ENCODE results near the gene IGF2.

IGF2 gene

GRCh38 chr11:2137202-2138067 is 1.8 kb downstream of the IGF2 start:
- Histone ChIP-seq H3K9me3 (no peaks in the 10 kb centered on the region), H3K27me3 (peaks cover 0 to 97% of the 10 kb centered on the region in 2 donors), H3K4me3 (peak overlapping the region; percentile 37 to 41), H3K36me3 (no peaks in the 10 kb centered on the region), H3K27ac (no peak overlapping the region), H3K4me1 (peaks cover 0 to 42% (median 23%) of the 10 kb centered on the region in 4 donors)
- TF ChIP-seq, protein P1, sequence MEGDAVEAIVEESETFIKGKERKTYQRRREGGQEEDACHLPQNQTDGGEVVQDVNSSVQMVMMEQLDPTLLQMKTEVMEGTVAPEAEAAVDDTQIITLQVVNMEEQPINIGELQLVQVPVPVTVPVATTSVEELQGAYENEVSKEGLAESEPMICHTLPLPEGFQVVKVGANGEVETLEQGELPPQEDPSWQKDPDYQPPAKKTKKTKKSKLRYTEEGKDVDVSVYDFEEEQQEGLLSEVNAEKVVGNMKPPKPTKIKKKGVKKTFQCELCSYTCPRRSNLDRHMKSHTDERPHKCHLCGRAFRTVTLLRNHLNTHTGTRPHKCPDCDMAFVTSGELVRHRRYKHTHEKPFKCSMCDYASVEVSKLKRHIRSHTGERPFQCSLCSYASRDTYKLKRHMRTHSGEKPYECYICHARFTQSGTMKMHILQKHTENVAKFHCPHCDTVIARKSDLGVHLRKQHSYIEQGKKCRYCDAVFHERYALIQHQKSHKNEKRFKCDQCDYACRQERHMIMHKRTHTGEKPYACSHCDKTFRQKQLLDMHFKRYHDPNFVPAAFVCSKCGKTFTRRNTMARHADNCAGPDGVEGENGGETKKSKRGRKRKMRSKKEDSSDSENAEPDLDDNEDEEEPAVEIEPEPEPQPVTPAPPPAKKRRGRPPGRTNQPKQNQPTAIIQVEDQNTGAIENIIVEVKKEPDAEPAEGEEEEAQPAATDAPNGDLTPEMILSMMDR (IDR thresholded peaks at IDR 0.05): no peak
- peak in 1 of 2 donors; percentile 58 for DNase-seq
- intact Hi-C loops (cut with DNase I; ENCODE audit: low total_unique reads): no loop called here

DNA sequence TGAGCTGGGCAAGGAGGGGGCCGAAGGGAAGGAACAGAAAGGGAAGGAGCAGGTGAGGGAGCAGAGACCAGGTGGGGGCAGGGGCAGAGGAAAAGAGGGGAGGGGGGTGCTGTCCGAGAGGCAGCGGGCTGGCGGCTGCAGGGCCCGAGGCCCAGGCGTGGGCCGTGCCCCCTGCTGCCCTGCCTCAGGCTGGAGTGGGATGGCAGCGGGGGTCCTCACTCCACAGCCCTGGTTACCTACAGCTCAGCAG is 2.3 kb downstream of the IGF2 start:
- H3K4me3 ChIP-seq: peak overlapping the region in 1 of 2 donors; percentile 41
- intact Hi-C loops (cut with DNase I; ENCODE audit: low total_unique reads): no loop called here
- no peak for DNase-seq
- no peaks in the 10 kb centered on the region for H3K36me3 ChIP-seq
- H3K4me1 ChIP-seq: peaks cover 0 to 42% (median 23%) of the 10 kb centered on the region in 4 donors
- TF ChIP-seq, protein P1 (IDR thresholded peaks at IDR 0.05): no peak
- no peaks in the 10 kb centered on the region for H3K9me3 ChIP-seq
- peaks cover 0 to 92% of the 10 kb centered on the region in 2 donors for H3K27me3 ChIP-seq
- no peak overlapping the region for H3K27ac ChIP-seq

- intact Hi-C loops (cut with DNase I; ENCODE audit: low total_unique reads): no loop called here
- Histone ChIP-seq H3K4me3 (peak overlapping the region in 1 of 2 donors; percentile 41), H3K4me1 (peaks cover 0 to 42% (median 23%) of the 10 kb centered on the region in 4 donors), H3K27ac (no peak overlapping the region), H3K9me3 (no peaks in the 10 kb centered on the region), H3K27me3 (peaks cover 0 to 88% of the 10 kb centered on the region in 2 donors), H3K36me3 (no peaks in the 10 kb centered on the region)
- no peak for DNase-seq
- TF ChIP-seq, protein P1 (IDR thresholded peaks at IDR 0.05): no peak
Measured at GRCh38 chr11:2136209-2136951, 2.8 kb downstream of the IGF2 start.

- no peaks in the 10 kb centered on the region for H3K9me3 ChIP-seq
- intact Hi-C loops (cut with DNase I; ENCODE audit: low total_unique reads): no loop called here
- H3K4me1 ChIP-seq: peaks cover 0 to 40% (median 23%) of the 10 kb centered on the region in 4 donors
- no peak for DNase-seq
- no peak overlapping the region for H3K4me3 ChIP-seq
- no peaks in the 10 kb centered on the region for H3K36me3 ChIP-seq
- peaks cover 0 to 85% of the 10 kb centered on the region in 2 donors for H3K27me3 ChIP-seq
- H3K27ac ChIP-seq: no peak overlapping the region
- TF ChIP-seq, protein P1 (IDR thresholded peaks at IDR 0.05): no peak
Measured at GRCh38 chr11:2135648-2136201, 3.5 kb downstream of the IGF2 start.

- DNase-seq: no peak
- Histone ChIP-seq H3K36me3 (no peaks in the 10 kb centered on the region), H3K9me3 (no peaks in the 10 kb centered on the region), H3K27ac (no peak overlapping the region), H3K4me3 (no peak overlapping the region), H3K27me3 (peaks cover 0 to 82% of the 10 kb centered on the region in 2 donors), H3K4me1 (peaks cover 0 to 34% (median 20%) of the 10 kb centered on the region in 4 donors)
- TF ChIP-seq, protein P1 (IDR thresholded peaks at IDR 0.05): no peak
- intact Hi-C loops (cut with DNase I; ENCODE audit: low total_unique reads): no loop called here
Measured at GRCh38 chr11:2135018-2135569, 4.1 kb downstream of the IGF2 start.
